Left renal cortex interstitium (tissue), 4 donors: ENCODE results near the gene ERGIC1. TPM values are rescaled to one million over a fixed set of nuclear protein-coding genes. Genes with fewer than 3 reads are reported as not detected.

Experiments
- polyA plus RNA-seq, 4 donors: library from polyadenylated mRNA; unstranded; fragments of 120-200 nt; gene quantifications; one replicate each; pipeline ENCODE4 v1.2.1, GENCODE V29; 2013; ENCODE audit not compliant: insufficient read length in 4 of 4

ERGIC1 gene
- polyA plus RNA-seq, 4 donors: 110 to 125 (median 119) TPM

Other genes with a start within 250 kb of the ERGIC1 start
- 10 to 100 TPM; 13.6 to 17.0 (median 15.4) TPM for gene NEURL1B, start 193.0 kb upstream of the ERGIC1 start, polyA plus RNA-seq
- 100 to 1,000 TPM in 1 of 4 donors, 10 to 100 TPM in 3; 32.7 to 148 (median 43.7) TPM for gene DUSP1, start 63.1 kb upstream of the ERGIC1 start, polyA plus RNA-seq
- 10 to 100 TPM; 53.3 to 71.1 (median 63.7) TPM for gene RPL26L1, start 125.2 kb downstream of the ERGIC1 start, polyA plus RNA-seq
- 100 to 1,000 TPM; 189 to 293 (median 207) TPM for gene ATP6V0E1, start 149.5 kb downstream of the ERGIC1 start, polyA plus RNA-seq
- gene CREBRF, start 222.1 kb downstream of the ERGIC1 start, polyA plus RNA-seq: 10 to 100 TPM; 18.6 to 22.4 (median 20.4) TPM